Adrenal gland (tissue), 12 donors: ENCODE results near the gene FHAD1. TPM values are rescaled to one million over a fixed set of nuclear protein-coding genes. Genes with fewer than 3 reads are reported as not detected.

Source experiments
- DNase-seq, 7 donors: peaks; one replicate each; pipeline ENCODE4 v3.0.0-alpha.2; 2019 to 2020
- H3K27ac ChIP-seq, 5 donors: fragments of 200-600 bp; sonication (generic) in 4 of 5; 1 replicate in 3 of 5; 2 replicates in 2 of 5; pipeline versions ENCODE4 v1.5.1 to v1.8.0; 2016 to 2020; ENCODE audit warnings: mild to moderate bottlenecking in 1 of 5
- H3K27me3 ChIP-seq: fragments of 200-600 bp; 2 replicates; pipeline ENCODE4 v1.8.0; 2021
- H3K36me3 ChIP-seq, 2 donors: fragments of 200-600 bp; replicated peaks in 1 of 2; 1 replicate in 1 of 2; 2 replicates in 1 of 2; pipeline versions ENCODE4 v1.5.1 to v1.8.0; 2018 to 2022
- H3K4me1 ChIP-seq, 2 donors: fragments of 200-600 bp; replicated peaks in 1 of 2; 1 replicate in 1 of 2; 2 replicates in 1 of 2; pipeline versions ENCODE4 v1.5.1 to v1.8.0; 2018 to 2021
- H3K4me3 ChIP-seq, 4 donors: fragments of 200-600 bp; sonication (generic) in 3 of 4; one replicate each; pipeline ENCODE4 v1.5.1; 2016 to 2018
- H3K9me3 ChIP-seq, 3 donors: fragments of 200-600 bp; sonication (generic) in 1 of 3; replicated peaks in 1 of 3; 1 replicate in 2 of 3; 2 replicates in 1 of 3; pipeline versions ENCODE4 v1.5.1 to v1.8.0; 2016 to 2021
- POLR2A ChIP-seq, 2 donors: fragments of 450-650 bp; IDR thresholded peaks; one replicate each; pipeline ENCODE4 v1.6.1; 2017; ENCODE audit warnings: antibody characterized with exemption in 2 of 2, mild to moderate bottlenecking in 2 of 2, moderate library complexity in 1 of 2
- WGBS, 4 donors: extraction: QIAGEN DNeasy Blood & Tissue Kit in 2 of 4; methylation state at CpG; one replicate each; pipeline versions ENCODE4 v1.1.5 to v1.1.7; 2013 to 2017; 5-methylcytosine and 5-hydroxymethylcytosine counted together
- intact Hi-C, 2 donors: fragments of 100-400 bp; cut with DNase I; formaldehyde crosslinking; loops; one replicate each; pipeline versions ENCODE4 v1.14.1 to v1.15.0; 2022 to 2023
- polyA plus RNA-seq, 3 donors: library from polyadenylated mRNA; stranded (reverse); fragments of 200-250 nt in 2 of 3; fragments of 350-450 nt in 1 of 3; fragmentation: Illumina TruSeq in 1 of 3; extraction: RNeasy Lipid Tissue Mini Kit (QIAGEN cat#74804) in 1 of 3; gene quantifications; one replicate each; pipeline ENCODE4 v1.2.3, GENCODE V29; 2013 to 2014
- total RNA-seq, 9 donors: library from RNA; depleted of rRNA in 4 of 9; stranded (reverse); fragments of >200 nt in 4 of 9; fragments of 120-200 nt in 1 of 9; fragmentation: NEBNext Ultra II Directional in 1 of 9; extraction: Animal tissue kit (Norgen Biotek cat#: 25700) in 1 of 9; gene quantifications; one replicate each; pipeline versions ENCODE4 v1.1.0 to v1.2.4, GENCODE V29; 2013 to 2023
- TF ChIP-seq, protein P1 (sequence below), 6 experiments: fragments of 450-650 bp in 4 of 6; fragments of 200-600 bp in 2 of 6; sonication (generic) in 1 of 6; IDR thresholded peaks; 1 replicate in 5 of 6; 2 replicates in 1 of 6; pipeline versions ENCODE4 v1.5.1 to v1.8.0; 2016 to 2021; ENCODE audit warnings: antibody characterized with exemption in 6 of 6, mild to moderate bottlenecking in 2 of 6, moderate library complexity in 1 of 6
- donor health status: healthy with polysubstance abuse.
- donor health status: Bipolar disorder and iron deficiency.
- donor health status: DM: yes; HTN: yes; CAD: no.
- donor health status: DM: no; HTN: no; CAD: no.
- donor health status: DM: no; HTN: no; CAD: no.
- donor health status: DM: yes; HTN: yes; CAD: no.

The FHAD1 gene
- total and polyA plus RNA-seq, 12 donors, result 0.09 to 1.6 (median 0.57) TPM; not detected in 1

DNA sequence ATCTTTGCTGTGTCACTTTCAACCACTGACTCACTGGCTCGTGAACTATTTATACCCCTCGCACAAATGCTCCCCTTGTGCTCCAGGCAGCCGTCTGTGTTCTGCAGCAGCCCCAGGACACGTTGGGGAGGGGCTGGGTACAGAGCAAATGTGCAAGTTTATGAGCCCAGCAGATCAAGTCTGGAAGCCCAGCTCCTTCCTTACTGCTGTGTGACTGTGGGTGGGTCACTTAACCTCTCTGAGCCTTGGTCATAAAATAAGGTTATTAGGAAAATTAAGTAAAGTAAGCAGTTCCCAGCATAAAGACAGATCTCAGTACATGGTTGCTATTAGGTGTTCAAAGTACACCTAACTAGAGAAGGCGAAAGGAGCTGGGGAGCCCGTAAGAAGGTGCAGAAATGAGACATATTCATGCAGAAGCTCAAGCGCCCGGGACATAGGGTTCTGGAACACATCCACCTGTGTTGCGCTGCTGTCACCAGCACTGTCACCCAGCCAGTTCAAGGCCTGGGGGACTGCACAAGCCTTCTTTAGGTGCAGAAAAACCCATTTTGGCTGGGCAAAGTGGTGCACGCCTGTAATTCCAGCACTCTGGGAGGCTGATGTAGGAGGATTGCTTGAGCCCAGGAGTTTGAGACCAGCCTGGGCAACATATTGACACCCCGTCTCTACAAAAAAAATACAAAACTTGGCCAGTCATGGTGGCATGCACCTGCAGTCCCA is 176.5 kb downstream of the FHAD1 start:
- Histone ChIP-seq H3K27me3 (no peaks in the 10 kb centered on the region), H3K4me1 (peaks cover 13 to 44% of the 10 kb centered on the region in 2 donors), H3K9me3 (no peaks in the 10 kb centered on the region), H3K4me3 (no peak overlapping the region), H3K36me3 (peaks cover 0 to 14% of the 10 kb centered on the region in 2 donors), H3K27ac (peak overlapping the region in 3 of 5 donors; percentile 43 to 79 (median 48))
- WGBS, 4 donors, result 81 to 86% (median 82%) methylated on average over 11 of the region's 11 CpGs
- TF ChIP-seq POLR2A (IDR thresholded peaks at IDR 0.05), result no peak
- TF ChIP-seq, protein P1, sequence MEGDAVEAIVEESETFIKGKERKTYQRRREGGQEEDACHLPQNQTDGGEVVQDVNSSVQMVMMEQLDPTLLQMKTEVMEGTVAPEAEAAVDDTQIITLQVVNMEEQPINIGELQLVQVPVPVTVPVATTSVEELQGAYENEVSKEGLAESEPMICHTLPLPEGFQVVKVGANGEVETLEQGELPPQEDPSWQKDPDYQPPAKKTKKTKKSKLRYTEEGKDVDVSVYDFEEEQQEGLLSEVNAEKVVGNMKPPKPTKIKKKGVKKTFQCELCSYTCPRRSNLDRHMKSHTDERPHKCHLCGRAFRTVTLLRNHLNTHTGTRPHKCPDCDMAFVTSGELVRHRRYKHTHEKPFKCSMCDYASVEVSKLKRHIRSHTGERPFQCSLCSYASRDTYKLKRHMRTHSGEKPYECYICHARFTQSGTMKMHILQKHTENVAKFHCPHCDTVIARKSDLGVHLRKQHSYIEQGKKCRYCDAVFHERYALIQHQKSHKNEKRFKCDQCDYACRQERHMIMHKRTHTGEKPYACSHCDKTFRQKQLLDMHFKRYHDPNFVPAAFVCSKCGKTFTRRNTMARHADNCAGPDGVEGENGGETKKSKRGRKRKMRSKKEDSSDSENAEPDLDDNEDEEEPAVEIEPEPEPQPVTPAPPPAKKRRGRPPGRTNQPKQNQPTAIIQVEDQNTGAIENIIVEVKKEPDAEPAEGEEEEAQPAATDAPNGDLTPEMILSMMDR (IDR thresholded peaks at IDR 0.05), result no peak
- intact Hi-C loops, result no loop called here
- peak in 2 of 7 donors; percentile 12 to 32 for DNase-seq

DNA sequence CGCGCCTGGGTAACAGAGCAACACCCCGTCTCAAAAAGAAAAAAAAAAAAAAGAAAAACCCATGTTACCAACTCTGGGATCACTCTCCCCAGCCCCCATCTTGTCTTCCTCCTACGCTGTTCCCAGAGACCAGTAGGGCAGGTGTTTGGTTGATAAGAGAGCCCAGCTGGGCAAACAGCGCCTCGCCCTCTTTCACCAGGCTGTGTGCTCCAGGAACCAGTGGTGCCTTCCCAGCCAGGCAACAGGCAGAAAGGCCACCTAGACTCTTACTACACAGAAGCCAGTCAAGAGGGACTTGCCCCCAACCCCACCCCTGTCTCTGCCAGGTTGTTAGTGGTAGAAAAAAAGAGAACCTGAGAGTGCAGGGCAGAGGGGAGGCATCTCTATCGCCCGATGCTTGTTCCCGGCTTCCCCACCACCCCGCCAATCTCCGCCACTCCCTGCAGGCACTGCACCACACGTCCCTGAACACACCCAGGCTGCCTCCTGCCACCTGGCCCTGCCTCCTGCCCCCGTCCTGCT is 177.2 kb downstream of the FHAD1 start:
- intact Hi-C loops, result no loop called here
- TF ChIP-seq POLR2A (IDR thresholded peaks at IDR 0.05), result no peak
- TF ChIP-seq, protein P1 (IDR thresholded peaks at IDR 0.05), result no peak

DNA sequence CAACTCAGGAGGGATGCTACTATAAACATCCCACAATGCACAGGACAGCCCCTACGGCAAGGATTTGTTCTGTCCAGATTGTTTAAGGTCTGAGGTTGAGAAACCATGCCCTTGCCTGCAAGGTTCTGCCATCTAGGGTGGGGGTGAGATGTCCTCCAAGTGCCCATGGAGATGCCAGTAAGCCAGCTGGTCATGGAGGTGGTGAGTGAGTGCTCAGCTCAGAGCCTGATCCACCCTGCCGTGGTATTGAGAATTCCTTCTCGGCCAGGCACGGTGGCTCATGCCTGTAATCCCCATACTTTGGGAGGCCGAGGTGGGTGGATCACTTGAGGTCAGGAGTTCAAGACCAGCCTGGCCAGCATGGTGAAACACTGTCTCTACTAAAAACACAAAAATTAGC is 178.0 kb downstream of the FHAD1 start:
- DNase-seq, result peak in 1 of 7 donors; percentile 7
- no peaks in the 10 kb centered on the region for H3K9me3 ChIP-seq
- peaks cover 0 to 14% of the 10 kb centered on the region in 2 donors for H3K36me3 ChIP-seq
- intact Hi-C loops, result no loop called here
- TF ChIP-seq POLR2A (IDR thresholded peaks at IDR 0.05), result no peak
- TF ChIP-seq, protein P1 (IDR thresholded peaks at IDR 0.05), result no peak
- peak overlapping the region in 1 of 5 donors; percentile 9 for H3K27ac ChIP-seq
- 57 to 83% (median 78%) methylated on average over 1 to 5 of the region's 5 CpGs for WGBS, 4 donors
- H3K4me1 ChIP-seq, result peaks cover 13 to 39% of the 10 kb centered on the region in 2 donors
- H3K27me3 ChIP-seq, result no peaks in the 10 kb centered on the region
- H3K4me3 ChIP-seq, result no peak overlapping the region

More for the DNA sequence above, 177.2 kb downstream of the FHAD1 start:
- Histone ChIP-seq H3K4me1 (peaks cover 13 to 38% of the 10 kb centered on the region in 2 donors), H3K4me3 (no peak overlapping the region), H3K36me3 (peaks cover 0 to 14% of the 10 kb centered on the region in 2 donors), H3K9me3 (no peaks in the 10 kb centered on the region), H3K27me3 (no peaks in the 10 kb centered on the region), H3K27ac (peak overlapping the region in 1 of 5 donors; percentile 9)
- WGBS, 4 donors, result 72 to 83% (median 79%) methylated on average over 13 of the region's 13 CpGs
- peak in 2 of 7 donors; percentile 16 to 26 for DNase-seq

DNA sequence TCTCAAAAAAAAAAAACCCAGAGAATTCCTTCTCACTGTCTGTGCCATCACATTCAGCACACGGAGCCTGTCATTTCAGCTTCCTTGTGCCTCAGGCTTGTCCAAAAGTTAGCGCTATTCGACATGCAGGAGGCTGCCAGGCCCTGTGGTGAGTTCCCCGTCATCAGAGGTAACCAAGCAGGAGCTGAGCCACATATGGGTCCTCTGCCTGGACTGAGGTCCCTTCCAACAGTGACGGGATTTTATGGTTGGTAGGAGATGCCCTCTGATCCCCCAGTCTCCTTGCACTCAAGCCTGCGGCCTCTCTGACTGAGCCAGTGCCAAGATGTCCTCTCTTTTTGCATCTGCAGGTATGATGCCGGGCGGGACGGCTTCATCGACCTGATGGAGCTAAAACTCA is 178.5 kb downstream of the FHAD1 start:
- DNase-seq, result no peak
- Histone ChIP-seq H3K27ac (no peak overlapping the region), H3K4me1 (peaks cover 13 to 43% of the 10 kb centered on the region in 2 donors), H3K4me3 (no peak overlapping the region), H3K27me3 (no peaks in the 10 kb centered on the region), H3K36me3 (peaks cover 0 to 14% of the 10 kb centered on the region in 2 donors), H3K9me3 (no peaks in the 10 kb centered on the region)
- WGBS, 4 donors, result 94 to 99% (median 98%) methylated on average over 6 to 10 of the region's 10 CpGs
- TF ChIP-seq, protein P1 (IDR thresholded peaks at IDR 0.05), result no peak
- TF ChIP-seq POLR2A (IDR thresholded peaks at IDR 0.05), result no peak
- intact Hi-C loops, result no loop called here
